T-helper 2 cell treated with Interferon-gamma antibody and Interleukin-4, amounts not matched to agents 100 ng/mL and 5 ng/mL, for 36 hours (primary cell): ENCODE measurements around the gene PRPF6. TPM values are rescaled to one million over a fixed set of nuclear protein-coding genes. Genes with fewer than 3 reads are reported as not detected.

Source experiments
- intact Hi-C: fragments of 100-400 bp; cut with micrococcal nuclease; formaldehyde crosslinking; loops from one replicate; pipeline ENCODE4 v1.15.1; 2023
- total RNA-seq: library from RNA; stranded (reverse); gene quantifications from 2 replicates; pipeline ENCODE4 v1.2.3, GENCODE V29; 2022

The PRPF6 gene
- total RNA-seq, 1 donor from 2014 or later = 69.4 TPM

GRCh38 chr20:63971960-63972311, 9.0 kb upstream of the PRPF6 start:
- intact Hi-C loops = loop anchor here (5.0 to 10.0 kb wide), 3 partner anchors 317 to 537 kb away; partner anchors contain the start of genes PTK6, RTEL1 and STMN3

- intact Hi-C loops = loop anchor here (5.0 to 10.0 kb wide), 3 partner anchors 318 to 538 kb away; partner anchors contain the start of genes PTK6, RTEL1 and STMN3
Observed at GRCh38 chr20:63972312-63973159, 8.4 kb upstream of the PRPF6 start.

- intact Hi-C loops = loop anchor here (5.0 to 10.0 kb wide), 3 partner anchors 318 to 538 kb away; partner anchors contain the start of genes PTK6, RTEL1 and STMN3
Observed at GRCh38 chr20:63973160-63973479, 7.8 kb upstream of the PRPF6 start.

- intact Hi-C loops = loop anchor here (5.0 to 10.0 kb wide), 3 partner anchors 319 to 539 kb away; partner anchors contain the start of genes PTK6, RTEL1 and STMN3
Observed at GRCh38 chr20:63973636-63974401, 7.1 kb upstream of the PRPF6 start.

GRCh38 chr20:63974402-63975200, 6.3 kb upstream of the PRPF6 start:
- intact Hi-C loops = loop anchor here (5.0 to 10.0 kb wide), 3 partner anchors 320 to 540 kb away; partner anchors contain the start of genes PTK6, RTEL1 and STMN3

GRCh38 chr20:63976511-63976910, 4.4 kb upstream of the PRPF6 start:
- intact Hi-C loops = loop anchor here (10.0 kb wide), 2 partner anchors 322 to 542 kb away; partner anchors contain the start of genes RTEL1 and STMN3

- intact Hi-C loops = loop anchor here (10.0 kb wide), 2 partner anchors 322 to 542 kb away; partner anchors contain the start of genes RTEL1 and STMN3
Observed at GRCh38 chr20:63976980-63977738, 3.8 kb upstream of the PRPF6 start.

- intact Hi-C loops = loop anchor here (10.0 kb wide), 2 partner anchors 323 to 543 kb away; partner anchors contain the start of genes RTEL1 and STMN3
Observed at GRCh38 chr20:63977739-63978276, 3.1 kb upstream of the PRPF6 start.

GRCh38 chr20:63978319-63979228, 2.4 kb upstream of the PRPF6 start:
- intact Hi-C loops = loop anchor here (10.0 kb wide), 2 partner anchors 324 to 544 kb away; partner anchors contain the start of genes RTEL1 and STMN3

- intact Hi-C loops = loop anchor here (10.0 kb wide), 2 partner anchors 324 to 544 kb away; partner anchors contain the start of genes RTEL1 and STMN3
Observed at GRCh38 chr20:63979229-63979556, 1.7 kb upstream of the PRPF6 start.

- intact Hi-C loops = loop anchor here (1.0 to 10.0 kb wide), 4 partner anchors 59 to 545 kb away; partner anchors contain the start of genes RTEL1, STMN3 and TCEA2
Observed at GRCh38 chr20:63979557-63980316, 1.2 kb upstream of the PRPF6 start, which contains the start of gene SAMD10. Gene SAMD10 (minus strand): TSS chr20:63979642. CDS start chr20:63979467, 175 bp downstream.

- intact Hi-C loops = loop anchor here (1.0 to 2.0 kb wide), 2 partner anchors 58 to 82 kb away; partner anchors contain the start of gene TCEA2
Observed at GRCh38 chr20:63980317-63980805, 571 bp upstream of the PRPF6 start.

- intact Hi-C loops = no loop called here
Observed at GRCh38 chr20:63982937-63983336, 2.0 kb downstream of the PRPF6 start.

GRCh38 chr20:64000906-64001305, 20.0 kb downstream of the PRPF6 start:
- intact Hi-C loops = no loop called here

- intact Hi-C loops = no loop called here
Observed at GRCh38 chr20:64001607-64002011, 20.7 kb downstream of the PRPF6 start.

GRCh38 chr20:64003960-64004725, 23.2 kb downstream of the PRPF6 start:
- intact Hi-C loops = no loop called here

- intact Hi-C loops = no loop called here
Observed at GRCh38 chr20:64005394-64005793, 24.5 kb downstream of the PRPF6 start.
